ENCODE data around the gene FAM169A.

- TF ChIP-seq, protein P1, sequence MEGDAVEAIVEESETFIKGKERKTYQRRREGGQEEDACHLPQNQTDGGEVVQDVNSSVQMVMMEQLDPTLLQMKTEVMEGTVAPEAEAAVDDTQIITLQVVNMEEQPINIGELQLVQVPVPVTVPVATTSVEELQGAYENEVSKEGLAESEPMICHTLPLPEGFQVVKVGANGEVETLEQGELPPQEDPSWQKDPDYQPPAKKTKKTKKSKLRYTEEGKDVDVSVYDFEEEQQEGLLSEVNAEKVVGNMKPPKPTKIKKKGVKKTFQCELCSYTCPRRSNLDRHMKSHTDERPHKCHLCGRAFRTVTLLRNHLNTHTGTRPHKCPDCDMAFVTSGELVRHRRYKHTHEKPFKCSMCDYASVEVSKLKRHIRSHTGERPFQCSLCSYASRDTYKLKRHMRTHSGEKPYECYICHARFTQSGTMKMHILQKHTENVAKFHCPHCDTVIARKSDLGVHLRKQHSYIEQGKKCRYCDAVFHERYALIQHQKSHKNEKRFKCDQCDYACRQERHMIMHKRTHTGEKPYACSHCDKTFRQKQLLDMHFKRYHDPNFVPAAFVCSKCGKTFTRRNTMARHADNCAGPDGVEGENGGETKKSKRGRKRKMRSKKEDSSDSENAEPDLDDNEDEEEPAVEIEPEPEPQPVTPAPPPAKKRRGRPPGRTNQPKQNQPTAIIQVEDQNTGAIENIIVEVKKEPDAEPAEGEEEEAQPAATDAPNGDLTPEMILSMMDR (conservative IDR thresholded peaks at IDR 0.05 in 1 of 2, IDR thresholded peaks at IDR 0.05 in 1 of 2; ENCODE audit: extremely low read depth in 1 of 2, insufficient read depth in 1 of 2, low read depth in 1 of 2, low read length in 2 of 2), result no peak
- TF ChIP-seq EZH2 (IDR thresholded peaks at IDR 0.05; ENCODE audit: borderline replicate concordance, low read length), result no peak
These were observed 12.9 kb downstream of the FAM169A start for GRCh38 chr5:74853256-74853655.
